Activated B cell treated with CpG ODN at 0.5 μM for 24 hours (primary cell): ENCODE measurements around the gene GOLGA8T. TPM values are rescaled to one million over a fixed set of nuclear protein-coding genes. Genes with fewer than 3 reads are reported as not detected.
"Not testable (repeated sequence)": the region's sequence is repeated elsewhere in the genome, so short reads cannot be mapped to it uniquely, and the experiment has no call there.

ENCODE experiments used
- ATAC-seq: fragments of 200-7000 bp; cut with Tn5 transposase; one replicate; pipeline ENCODE4 v1.10.0; 2021; ENCODE audit warnings: low read depth, mild to moderate bottlenecking, moderate library complexity
- CTCF ChIA-PET: fragments of 350-600 bp; sonication (Branson Sonifier 250); formaldehyde crosslinking; loops from one replicate; lab custom pipeline; 2021; ENCODE audit warnings: antibody characterized with exemption; lab: Charles Lee
- POLR2A ChIA-PET: fragments of 350-600 bp; sonication (Branson Sonifier 250); formaldehyde crosslinking; loops from one replicate; lab custom pipeline; 2021; ENCODE audit warnings: antibody characterized with exemption; lab: Charles Lee
- DNase-seq: peaks from one replicate; pipeline ENCODE4 v3.0.0; 2022
- H3K27ac Mint-ChIP-seq: one replicate; pipeline ENCODE4 v1.8.0; 2020; ENCODE audit warnings: mixed read lengths
- H3K27me3 Mint-ChIP-seq: one replicate; pipeline ENCODE4 v1.8.0; 2021; ENCODE audit warnings: mixed read lengths
- H3K36me3 Mint-ChIP-seq: one replicate; pipeline ENCODE4 v1.8.0; 2021; ENCODE audit warnings: low read depth, mixed read lengths
- H3K4me1 Mint-ChIP-seq: one replicate; pipeline ENCODE4 v1.8.0; 2021; ENCODE audit warnings: mixed read lengths
- H3K4me3 Mint-ChIP-seq: one replicate; pipeline ENCODE4 v1.8.0; 2020; ENCODE audit warnings: mild to moderate bottlenecking, mixed read lengths
- H3K9me3 Mint-ChIP-seq: one replicate; pipeline ENCODE4 v1.8.0; 2020; ENCODE audit warnings: mixed read lengths
- intact Hi-C: fragments of 100-400 bp; cut with micrococcal nuclease; formaldehyde crosslinking; loops from one replicate; pipeline ENCODE4 v1.15.1; 2024
- total RNA-seq: library from RNA; stranded (reverse); gene quantifications from 2 replicates; pipeline ENCODE4 v1.2.3, GENCODE V29; 2022

Gene GOLGA8T, protein sequence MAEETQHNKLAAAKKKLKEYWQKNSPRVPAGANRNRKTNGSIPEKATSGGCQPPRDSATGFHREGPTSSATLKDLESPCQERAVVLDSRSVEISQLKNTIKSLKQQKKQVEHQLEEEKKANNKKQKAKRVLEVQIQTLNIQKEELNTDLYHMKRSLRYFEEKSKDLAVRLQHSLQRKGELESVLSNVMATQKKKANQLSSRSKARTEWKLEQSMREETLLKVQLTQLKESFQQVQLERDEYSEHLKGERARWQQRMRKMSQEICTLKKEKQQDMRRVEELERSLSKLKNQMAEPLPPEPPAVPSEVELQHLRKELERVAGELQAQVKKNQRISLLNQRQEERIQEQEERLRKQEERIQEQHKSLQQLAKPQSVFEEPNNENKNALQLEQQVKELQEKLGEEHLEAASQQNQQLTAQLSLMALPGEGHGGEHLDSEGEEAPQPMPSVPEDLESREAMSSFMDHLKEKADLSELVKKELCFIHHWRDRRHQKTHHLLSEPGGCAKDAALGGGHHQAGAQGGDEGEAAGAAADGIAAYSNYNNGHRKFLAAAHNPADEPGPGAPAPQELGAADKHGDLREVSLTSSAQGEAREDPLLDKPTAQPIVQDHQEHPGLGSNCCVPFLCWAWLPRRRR
- not detected in 2 replicates for total RNA-seq

DNA sequence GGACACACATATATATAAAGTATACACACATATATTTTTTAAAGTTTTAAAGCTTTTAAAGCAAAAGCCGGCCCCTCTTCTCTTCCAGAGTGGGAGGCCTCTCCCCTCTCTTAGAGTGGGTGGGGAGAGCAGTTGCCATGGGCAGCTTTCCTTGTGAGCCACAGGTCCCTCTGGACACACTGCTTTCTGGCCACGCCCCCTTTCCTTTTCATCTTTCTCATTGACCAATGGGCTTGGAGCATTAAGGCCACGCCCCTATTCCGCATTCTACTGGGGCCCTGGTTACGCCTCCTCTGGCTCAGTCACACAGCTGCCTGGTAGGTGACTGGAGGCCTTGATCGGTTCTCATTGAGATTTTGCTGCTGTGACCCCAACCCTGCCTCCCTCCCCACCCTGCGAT lies at the start of gene GOLGA8T:
Gene GOLGA8T (plus strand): TSS at position 301 of the 400 bp plus-strand sequence. CDS start 98 bp downstream, at position 399.
- H3K36me3 Mint-ChIP-seq, CTCF ChIA-PET, H3K4me1 Mint-ChIP-seq, POLR2A ChIA-PET, H3K9me3 Mint-ChIP-seq, ATAC-seq, intact Hi-C loops, H3K4me3 Mint-ChIP-seq, DNase-seq, H3K27ac Mint-ChIP-seq, H3K27me3 Mint-ChIP-seq: not testable (repeated sequence)

DNA sequence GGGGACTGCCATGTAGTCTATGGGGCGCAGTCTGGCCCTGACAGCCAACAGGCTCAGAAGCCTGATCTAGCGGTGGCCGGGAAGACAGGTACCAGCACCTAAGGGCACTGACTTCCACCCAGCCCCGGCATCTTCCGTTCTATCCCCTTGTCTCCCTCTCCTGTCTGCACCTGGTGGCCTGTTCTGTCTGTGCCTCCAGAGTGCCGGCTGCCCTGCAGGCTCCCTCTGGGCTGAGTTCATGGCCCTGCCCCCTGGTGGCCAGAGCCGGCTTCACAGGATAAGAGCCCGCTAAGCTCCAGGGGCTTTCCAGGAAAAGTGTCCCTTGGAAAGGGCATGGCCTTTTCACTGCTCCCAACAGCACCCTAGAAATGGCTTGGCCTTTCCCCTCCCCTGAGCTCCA lies 37.0 kb upstream of the GOLGA8T start:
- peak; percentile 71 for ATAC-seq
- H3K9me3 Mint-ChIP-seq, CTCF ChIA-PET, H3K4me3 Mint-ChIP-seq, H3K4me1 Mint-ChIP-seq, DNase-seq, H3K36me3 Mint-ChIP-seq, H3K27ac Mint-ChIP-seq, POLR2A ChIA-PET, H3K27me3 Mint-ChIP-seq, intact Hi-C loops: not testable (repeated sequence)

DNA sequence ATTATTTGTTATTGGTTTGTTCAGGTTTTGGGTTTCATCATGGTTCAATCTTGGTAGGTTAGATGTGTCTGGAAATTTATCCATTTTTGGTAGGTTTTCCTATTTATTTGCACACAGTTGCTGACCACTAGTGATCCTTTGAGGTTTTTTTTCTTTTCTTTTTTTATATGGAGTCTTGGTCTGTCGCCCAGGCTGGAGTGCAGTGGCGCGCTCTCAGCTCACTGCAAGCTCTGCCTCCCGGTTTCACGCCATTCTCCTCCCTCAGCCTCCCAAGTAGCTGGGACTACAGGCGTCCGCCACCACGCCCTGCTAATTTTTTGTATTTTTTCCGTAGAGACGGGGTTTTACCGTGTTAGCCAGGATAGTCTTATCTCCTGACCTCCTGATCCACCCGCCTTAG lies 32.0 kb upstream of the GOLGA8T start:
- DNase-seq, H3K36me3 Mint-ChIP-seq, H3K27me3 Mint-ChIP-seq, POLR2A ChIA-PET, H3K9me3 Mint-ChIP-seq, CTCF ChIA-PET, ATAC-seq, H3K27ac Mint-ChIP-seq, H3K4me3 Mint-ChIP-seq, H3K4me1 Mint-ChIP-seq, intact Hi-C loops: not testable (repeated sequence)

DNA sequence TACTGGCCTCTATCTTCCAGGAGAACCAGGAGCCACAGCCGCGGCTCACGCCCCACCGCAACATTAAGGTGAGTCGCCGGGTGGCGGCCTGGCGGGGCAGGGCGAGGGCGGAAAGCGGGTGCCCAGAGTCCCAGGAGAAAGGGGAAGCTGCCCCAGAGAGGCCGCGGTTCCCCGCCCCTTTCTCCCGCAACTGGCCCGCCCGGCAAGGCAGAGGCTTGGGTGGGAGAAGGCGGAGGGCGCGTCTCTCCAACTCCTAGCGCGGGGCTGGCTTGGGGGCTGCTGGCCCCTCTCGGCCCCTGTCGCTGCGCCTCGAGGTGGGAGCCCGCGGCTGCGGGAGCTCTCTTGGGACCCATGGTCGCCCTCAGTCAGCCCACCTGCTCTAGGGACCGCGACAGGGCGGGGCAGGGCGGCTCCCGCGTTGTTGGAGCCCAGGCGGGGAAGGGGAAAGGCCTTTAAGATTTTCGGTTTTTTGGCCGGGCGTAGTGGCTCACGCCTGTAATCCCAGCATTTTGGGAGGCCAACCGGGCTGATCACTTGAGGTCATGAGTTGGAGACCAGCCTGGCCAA lies 30.8 kb upstream of the GOLGA8T start:
- DNase-seq, H3K9me3 Mint-ChIP-seq, H3K36me3 Mint-ChIP-seq, H3K27ac Mint-ChIP-seq, CTCF ChIA-PET, H3K4me3 Mint-ChIP-seq, H3K27me3 Mint-ChIP-seq, H3K4me1 Mint-ChIP-seq, intact Hi-C loops, POLR2A ChIA-PET: not testable (repeated sequence)
- ATAC-seq, result peak; percentile 82

DNA sequence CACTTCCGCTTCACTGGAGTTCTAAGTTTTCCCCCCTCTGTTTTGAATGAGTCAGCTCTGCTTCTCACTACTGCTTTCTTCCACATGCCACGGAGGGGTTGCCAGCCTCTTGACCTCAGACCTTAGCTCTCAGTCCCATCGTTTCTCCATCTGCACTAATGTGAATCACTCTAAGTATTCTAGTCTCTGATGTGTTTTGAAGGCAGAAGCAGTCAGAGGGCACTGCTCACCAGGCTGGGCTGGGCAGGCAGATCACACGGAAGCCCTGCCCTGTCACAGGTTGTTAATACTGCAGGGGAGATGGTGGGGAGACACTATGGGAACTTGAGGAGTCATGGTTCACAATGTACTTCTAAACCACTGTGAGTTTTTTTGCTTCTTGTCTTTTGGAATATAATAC lies 24.3 kb upstream of the GOLGA8T start:
- ATAC-seq, POLR2A ChIA-PET: not testable (repeated sequence)

DNA sequence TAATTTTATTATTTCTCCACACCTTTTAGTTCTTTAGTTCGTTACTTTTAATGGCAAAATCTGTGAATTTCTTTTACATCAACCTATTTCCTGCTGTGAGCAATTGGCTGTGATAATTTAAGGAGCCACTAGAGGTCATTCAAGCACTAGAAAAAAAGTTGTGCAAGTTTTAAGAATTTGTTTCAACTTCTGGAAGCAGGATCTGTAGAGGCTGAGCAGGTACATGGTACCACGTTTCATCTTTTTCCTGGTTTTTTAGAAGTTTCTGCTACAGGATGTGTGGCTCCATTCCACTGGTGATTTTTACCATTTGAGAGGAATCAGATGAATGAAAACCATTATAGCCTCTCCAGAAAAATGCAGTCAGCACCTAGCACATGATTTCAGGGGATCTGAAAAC lies 4.8 kb upstream of the GOLGA8T start:
- not testable (repeated sequence) for DNase-seq

More for the DNA sequence above, 24.3 kb upstream of the GOLGA8T start:
- CTCF ChIA-PET, H3K9me3 Mint-ChIP-seq, H3K4me1 Mint-ChIP-seq, H3K36me3 Mint-ChIP-seq, intact Hi-C loops, H3K27me3 Mint-ChIP-seq, DNase-seq, H3K27ac Mint-ChIP-seq, H3K4me3 Mint-ChIP-seq: not testable (repeated sequence)

DNA sequence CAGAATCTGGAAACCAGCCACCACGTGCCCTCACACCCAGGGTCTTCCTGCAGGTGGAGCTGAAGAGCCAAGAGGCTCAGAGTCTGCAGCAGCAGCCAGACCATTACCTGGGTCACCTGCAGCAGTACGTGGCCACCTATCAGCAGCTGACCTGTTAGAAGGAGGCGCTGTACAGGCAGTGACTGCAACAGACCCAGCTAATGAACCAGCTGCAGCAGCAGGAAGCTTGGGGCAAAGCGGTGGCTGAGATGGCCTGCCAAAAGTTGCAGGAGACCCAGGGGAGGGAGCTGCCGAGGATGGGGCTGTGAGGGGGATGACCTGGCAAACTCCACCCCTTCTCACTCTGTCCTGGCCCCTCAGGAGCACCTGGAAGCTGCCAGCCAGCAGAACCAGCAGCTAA lies 8.4 kb downstream of the GOLGA8T start:
- intact Hi-C loops, result not testable (repeated sequence)

More for the DNA sequence above, 4.8 kb upstream of the GOLGA8T start:
- H3K4me1 Mint-ChIP-seq, H3K36me3 Mint-ChIP-seq, H3K4me3 Mint-ChIP-seq, CTCF ChIA-PET, H3K27ac Mint-ChIP-seq, ATAC-seq, H3K27me3 Mint-ChIP-seq, H3K9me3 Mint-ChIP-seq, intact Hi-C loops, POLR2A ChIA-PET: not testable (repeated sequence)

DNA sequence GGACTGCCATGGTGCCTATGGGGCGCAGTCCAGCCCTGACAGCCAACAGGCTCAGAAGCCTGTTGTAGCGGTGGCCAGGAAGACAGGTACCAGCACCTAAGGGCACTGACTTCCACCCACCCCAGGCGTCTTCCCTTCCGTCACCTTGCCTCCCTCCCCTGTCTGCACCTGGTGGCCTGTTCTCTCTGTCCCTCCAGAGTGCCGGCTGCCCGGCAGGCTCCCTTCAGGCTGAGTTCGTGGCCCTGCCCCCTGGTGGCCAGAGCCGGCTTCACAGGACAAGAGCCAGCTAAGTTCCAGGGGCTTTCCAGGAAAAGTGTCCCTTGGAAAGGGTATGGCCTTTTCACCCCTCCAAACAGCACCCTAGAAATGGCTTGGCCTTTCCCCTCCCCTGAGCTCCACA lies 15.0 kb downstream of the GOLGA8T start:
- DNase-seq, H3K36me3 Mint-ChIP-seq, H3K4me3 Mint-ChIP-seq, H3K9me3 Mint-ChIP-seq, CTCF ChIA-PET, POLR2A ChIA-PET, H3K27me3 Mint-ChIP-seq, H3K27ac Mint-ChIP-seq, H3K4me1 Mint-ChIP-seq, intact Hi-C loops: not testable (repeated sequence)
- ATAC-seq, result peak; percentile 42

More for the DNA sequence above, 8.4 kb downstream of the GOLGA8T start:
- H3K36me3 Mint-ChIP-seq, H3K27ac Mint-ChIP-seq, POLR2A ChIA-PET, CTCF ChIA-PET, H3K9me3 Mint-ChIP-seq, H3K4me3 Mint-ChIP-seq, H3K4me1 Mint-ChIP-seq, H3K27me3 Mint-ChIP-seq, DNase-seq, ATAC-seq: not testable (repeated sequence)

DNA sequence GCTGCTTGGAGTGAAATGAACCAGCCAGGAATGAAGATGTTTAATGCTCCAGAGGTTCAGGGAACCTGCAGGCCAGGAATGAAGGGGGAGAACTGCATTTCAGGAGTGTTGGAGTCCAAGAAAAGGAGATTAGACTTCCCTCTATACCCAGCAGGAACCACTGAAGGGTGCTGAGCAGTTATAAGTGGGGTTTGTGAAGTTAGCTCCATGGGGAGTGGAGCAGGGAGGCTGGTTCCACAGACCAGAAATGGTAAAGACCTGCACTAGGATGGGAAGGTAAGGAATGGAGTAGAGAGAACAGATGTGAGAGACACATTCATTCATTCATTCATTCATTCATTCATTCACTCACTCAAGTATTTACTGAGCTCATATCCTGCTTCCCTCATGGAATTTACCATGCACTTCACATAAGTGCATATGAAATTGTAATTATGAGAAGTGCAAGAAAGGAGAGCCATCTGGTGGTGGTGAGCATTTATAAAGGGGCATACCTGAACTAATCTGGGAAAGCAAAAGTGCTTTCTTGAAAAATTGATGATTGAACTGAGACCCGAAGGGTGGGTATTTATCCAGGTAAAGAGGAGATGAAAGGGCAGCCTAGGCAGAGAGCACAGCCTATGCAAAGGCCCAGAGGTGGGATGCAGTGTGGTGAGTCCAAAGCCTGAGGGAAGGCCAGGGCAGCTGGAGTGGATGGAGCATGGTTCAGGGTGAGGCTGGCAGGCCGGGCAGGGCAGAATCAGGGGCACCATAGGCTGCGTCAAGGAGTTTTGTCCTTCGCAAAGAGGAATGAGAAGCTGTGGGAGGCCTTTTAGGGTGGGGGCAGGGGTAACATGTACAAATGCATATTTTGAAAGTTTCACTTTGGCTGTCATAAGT lies 27.9 kb downstream of the GOLGA8T start:
- H3K27me3 Mint-ChIP-seq, H3K4me1 Mint-ChIP-seq, H3K9me3 Mint-ChIP-seq, H3K36me3 Mint-ChIP-seq, POLR2A ChIA-PET, intact Hi-C loops, CTCF ChIA-PET, ATAC-seq, H3K4me3 Mint-ChIP-seq, H3K27ac Mint-ChIP-seq, DNase-seq: not testable (repeated sequence)

DNA sequence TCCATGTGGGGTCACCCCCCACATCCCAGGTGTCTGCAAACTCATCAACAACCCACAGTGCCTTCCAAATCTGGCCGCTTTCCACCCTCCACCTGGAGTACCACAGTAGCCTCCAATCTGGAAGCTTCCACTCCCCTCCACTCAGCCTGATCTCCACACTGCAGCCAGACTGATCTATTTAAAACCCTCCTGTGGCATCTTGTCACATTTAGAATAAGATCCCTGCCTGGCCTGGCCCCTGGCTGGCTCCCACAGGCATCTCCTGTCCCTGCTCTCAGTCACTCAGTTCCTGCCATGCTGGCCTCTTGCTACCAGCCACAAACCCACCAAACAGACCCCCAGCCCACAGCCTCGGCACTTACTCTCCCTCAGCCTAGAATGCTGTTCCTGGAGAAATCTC lies 28.9 kb downstream of the GOLGA8T start:
- H3K27me3 Mint-ChIP-seq, H3K4me1 Mint-ChIP-seq, intact Hi-C loops, POLR2A ChIA-PET, H3K36me3 Mint-ChIP-seq, DNase-seq, H3K4me3 Mint-ChIP-seq, ATAC-seq, CTCF ChIA-PET, H3K9me3 Mint-ChIP-seq, H3K27ac Mint-ChIP-seq: not testable (repeated sequence)

DNA sequence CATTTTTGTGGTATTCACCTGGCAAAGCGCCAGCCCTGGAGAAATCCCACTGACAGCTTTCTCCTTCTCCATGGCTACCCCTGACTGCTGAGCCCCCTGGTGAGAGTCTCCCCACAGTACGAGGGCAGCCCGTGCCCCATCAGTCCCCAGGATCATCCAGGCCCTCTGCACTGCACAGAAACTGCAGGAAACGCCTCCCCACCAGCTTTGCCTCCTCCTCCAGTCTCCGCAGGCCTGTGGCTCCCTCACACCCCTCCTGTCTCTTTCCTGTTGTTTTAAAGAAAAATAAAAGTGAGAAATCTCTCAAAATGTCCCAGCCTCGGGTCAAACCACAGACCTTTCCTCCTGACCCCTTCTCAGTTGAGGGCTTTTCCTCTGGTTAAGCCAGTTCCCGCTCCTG lies 29.4 kb downstream of the GOLGA8T start:
- H3K9me3 Mint-ChIP-seq, H3K27ac Mint-ChIP-seq, ATAC-seq, intact Hi-C loops, H3K36me3 Mint-ChIP-seq, H3K27me3 Mint-ChIP-seq, CTCF ChIA-PET, H3K4me3 Mint-ChIP-seq, H3K4me1 Mint-ChIP-seq, POLR2A ChIA-PET, DNase-seq: not testable (repeated sequence)
